GM23248 (cell line): ENCODE data around the gene TMEM59L. TPM values are rescaled to one million over a fixed set of nuclear protein-coding genes. Genes with fewer than 3 reads are reported as not detected.

Experiments
- DNase-seq: peaks from one replicate; pipeline ENCODE4 v3.0.0-alpha.2; 2015
- H2AFZ ChIP-seq: fragments of 200-600 bp; sonication (generic); 2 replicates; pipeline ENCODE4 v1.6.1; 2016; ENCODE audit warnings: antibody characterized with exemption
- H3F3A ChIP-seq: fragments of 200-600 bp; sonication (generic); 2 replicates; pipeline ENCODE4 v1.6.1; 2016; ENCODE audit warnings: mild to moderate bottlenecking, antibody characterized with exemption, mixed run types; ENCODE audit not compliant: insufficient read depth
- H3K27ac ChIP-seq: fragments of 200-600 bp; sonication (generic); 2 replicates; pipeline ENCODE4 v1.5.1; 2016; ENCODE audit warnings: mild to moderate bottlenecking
- H3K27me3 ChIP-seq: fragments of 200-600 bp; sonication (generic); replicated peaks from 2 replicates; pipeline ENCODE4 v1.6.1; 2016; ENCODE audit warnings: mild to moderate bottlenecking; ENCODE audit not compliant: insufficient read depth
- H3K36me3 ChIP-seq: fragments of 200-600 bp; sonication (generic); 2 replicates; pipeline ENCODE4 v1.6.1; 2016; ENCODE audit warnings: low read depth, mild to moderate bottlenecking
- H3K4me1 ChIP-seq: fragments of 200-600 bp; sonication (generic); 2 replicates; pipeline ENCODE4 v1.6.1; 2016; ENCODE audit warnings: mild to moderate bottlenecking; ENCODE audit not compliant: insufficient read depth
- H3K4me2 ChIP-seq: fragments of 200-600 bp; sonication (generic); one replicate; pipeline ENCODE4 v1.6.1; 2016; ENCODE audit warnings: mild to moderate bottlenecking; ENCODE audit not compliant: unreplicated experiment
- H3K4me3 ChIP-seq: fragments of 200-600 bp; sonication (generic); 2 replicates; pipeline ENCODE4 v1.5.1; 2016; ENCODE audit warnings: mild to moderate bottlenecking
- H3K79me2 ChIP-seq: fragments of 200-600 bp; sonication (generic); 2 replicates; pipeline ENCODE4 v1.6.1; 2016; ENCODE audit warnings: mild to moderate bottlenecking; ENCODE audit not compliant: insufficient read depth
- H3K9ac ChIP-seq: fragments of 200-600 bp; sonication (generic); 2 replicates; pipeline ENCODE4 v1.6.1; 2016; ENCODE audit warnings: mild to moderate bottlenecking
- H3K9me2 ChIP-seq: fragments of 200-600 bp; sonication (generic); 2 replicates; pipeline ENCODE4 v1.6.1; 2016; ENCODE audit warnings: mixed run types, mild to moderate bottlenecking, moderate library complexity; ENCODE audit not compliant: insufficient read depth
- H3K9me3 ChIP-seq: fragments of 200-600 bp; sonication (generic); one replicate; pipeline ENCODE4 v1.6.1; 2017; ENCODE audit warnings: low read depth
- H4K20me1 ChIP-seq: fragments of 200-600 bp; sonication (generic); 2 replicates; pipeline ENCODE4 v1.6.0; 2016; ENCODE audit not compliant: insufficient read depth
- EZH2 ChIP-seq: fragments of 200-600 bp; sonication (generic); IDR thresholded peaks from 2 replicates; pipeline ENCODE4 v1.6.1; 2018; ENCODE audit warnings: antibody characterized with exemption, mild to moderate bottlenecking; ENCODE audit not compliant: insufficient read depth, poor library complexity, severe bottlenecking
- EZH2phosphoT487 ChIP-seq: fragments of 200-600 bp; sonication (generic); IDR thresholded peaks from 2 replicates; pipeline ENCODE4 v1.6.1; 2018; ENCODE audit warnings: antibody characterized with exemption, moderate library complexity, mild to moderate bottlenecking, low read depth; ENCODE audit not compliant: insufficient read depth
- WGBS, 2 experiments: methylation state at CpG; one replicate each; pipeline ENCODE4 v1.1.6; 2015 to 2017; ENCODE audit warnings: low lambda C conversion rate in 2 of 2, low coverage in 1 of 2; ENCODE audit errors: missing lambda C conversion rate in 2 of 2; 5-methylcytosine and 5-hydroxymethylcytosine counted together
- in situ Hi-C: fragments of 300-500 bp; cut with MboI; formaldehyde crosslinking; loops from 2 replicates; pipeline ENCODE4 v1.15.0; 2020
- polyA plus RNA-seq: library from polyadenylated mRNA; unstranded; fragments of >200 nt; fragmentation: Nextera tagmentation; extraction: Ambion mirVana; gene quantifications from 2 replicates; pipeline ENCODE4 v1.2.1, GENCODE V29; 2016
- total RNA-seq: library from RNA; depleted of rRNA; stranded (reverse); fragments of >200 nt; shearing (Covaris generic); gene quantifications from 2 replicates; pipeline ENCODE4 v1.2.3, GENCODE V29; 2014

TMEM59L gene
- total and polyA plus RNA-seq, 2 experiments from 2014 or later, result 0.97 to 2.1 TPM

GRCh38 chr19:18618236-18618635 lies 5.6 kb downstream of the TMEM59L start:
- Histone ChIP-seq H3K27ac (no peak overlapping the region), H3K27me3 (peaks cover 23% of the 10 kb centered on the region), H3K9me2 (no peaks in the 10 kb centered on the region), H3K9me3 (no peaks in the 10 kb centered on the region), H3K36me3 (no peaks in the 10 kb centered on the region), H3K4me1 (no peaks in the 10 kb centered on the region), H3K79me2 (no peaks in the 10 kb centered on the region), H3K9ac (no peak overlapping the region), H4K20me1 (no peaks in the 10 kb centered on the region), H3K4me2 (no peak overlapping the region), H3F3A (no peaks in the 10 kb centered on the region), H2AFZ (no peak overlapping the region), H3K4me3 (no peak overlapping the region)
- 75 to 81% methylated on average over 6 to 12 of the region's 13 CpGs for WGBS, 2 experiments
- no peak for TF ChIP-seq EZH2
- TF ChIP-seq EZH2phosphoT487, result no peak
- in situ Hi-C loops, result no loop called here
- no peak for DNase-seq

GRCh38 chr19:18620311-18620710 lies 7.6 kb downstream of the TMEM59L start:
- 76 to 78% methylated on average over 9 to 10 of the region's 10 CpGs for WGBS, 2 experiments
- Histone ChIP-seq H3K27me3 (peaks cover 3% of the 10 kb centered on the region; the same call in 1 of the 2 replicates), H4K20me1 (no peaks in the 10 kb centered on the region), H3K9me3 (no peaks in the 10 kb centered on the region), H3K79me2 (no peaks in the 10 kb centered on the region), H2AFZ (no peak overlapping the region), H3K27ac (no peak overlapping the region), H3F3A (no peaks in the 10 kb centered on the region), H3K9me2 (no peaks in the 10 kb centered on the region), H3K4me3 (no peak overlapping the region), H3K4me1 (no peaks in the 10 kb centered on the region), H3K9ac (no peak overlapping the region), H3K4me2 (no peak overlapping the region), H3K36me3 (no peaks in the 10 kb centered on the region)
- TF ChIP-seq EZH2phosphoT487 (no peak), EZH2 (no peak)
- in situ Hi-C loops, result no loop called here
- DNase-seq, result no peak

- H3K27ac ChIP-seq, result no peak overlapping the region
- H3K27me3 ChIP-seq, result no peaks in the 10 kb centered on the region
- DNase-seq, result no peak
- no peak overlapping the region for H2AFZ ChIP-seq
- H4K20me1 ChIP-seq, result no peaks in the 10 kb centered on the region
- H3K9me3 ChIP-seq, result no peaks in the 10 kb centered on the region
- no peaks in the 10 kb centered on the region for H3K9me2 ChIP-seq
- no peaks in the 10 kb centered on the region for H3F3A ChIP-seq
- H3K9ac ChIP-seq, result no peak overlapping the region
- H3K36me3 ChIP-seq, result no peaks in the 10 kb centered on the region
- no peak overlapping the region for H3K4me3 ChIP-seq
- H3K79me2 ChIP-seq, result no peaks in the 10 kb centered on the region
- H3K4me1 ChIP-seq, result no peaks in the 10 kb centered on the region
- no peak for TF ChIP-seq EZH2phosphoT487
- no peak for TF ChIP-seq EZH2
- 65 to 74% methylated on average over 7 of the region's 7 CpGs for WGBS, 2 experiments
- no peak overlapping the region for H3K4me2 ChIP-seq
- in situ Hi-C loops, result no loop called here
Measured at GRCh38 chr19:18620902-18621301, 8.2 kb downstream of the TMEM59L start.

DNA sequence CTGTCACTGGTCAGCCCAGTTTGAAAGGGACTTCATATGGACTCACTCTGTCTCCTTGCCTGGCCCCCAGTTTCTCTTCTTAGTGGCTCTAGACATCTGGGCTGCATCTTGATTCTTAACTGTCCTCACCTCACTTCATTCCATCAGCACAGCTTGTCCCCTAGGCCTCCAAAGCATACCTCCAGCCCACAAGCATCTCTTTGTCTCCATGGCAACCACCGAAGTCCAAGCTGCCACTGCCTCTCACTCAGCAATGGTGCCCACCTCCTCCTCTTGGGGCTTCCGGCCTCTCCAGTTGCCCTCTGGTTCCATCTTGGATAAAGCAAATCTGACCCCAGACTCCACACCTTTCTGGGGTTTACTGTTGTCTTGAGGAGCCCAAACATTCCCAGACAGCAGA lies 14.2 kb downstream of the TMEM59L start:
- H3K4me2 ChIP-seq, result no peak overlapping the region
- no peak for TF ChIP-seq EZH2phosphoT487
- no peak for TF ChIP-seq EZH2
- no peaks in the 10 kb centered on the region for H3K9me2 ChIP-seq
- in situ Hi-C loops, result no loop called here
- no peaks in the 10 kb centered on the region for H3K4me1 ChIP-seq
- no peak overlapping the region for H3K4me3 ChIP-seq
- DNase-seq, result no peak
- no peak overlapping the region for H3K9ac ChIP-seq
- 26 to 42% methylated on average over 2 of the region's 2 CpGs for WGBS, 2 experiments
- no peak overlapping the region for H2AFZ ChIP-seq
- no peaks in the 10 kb centered on the region for H3K36me3 ChIP-seq
- no peaks in the 10 kb centered on the region for H3F3A ChIP-seq
- H3K9me3 ChIP-seq, result no peaks in the 10 kb centered on the region
- no peaks in the 10 kb centered on the region for H4K20me1 ChIP-seq
- H3K79me2 ChIP-seq, result no peaks in the 10 kb centered on the region
- H3K27ac ChIP-seq, result no peak overlapping the region
- no peaks in the 10 kb centered on the region for H3K27me3 ChIP-seq
